SK-N-SH (cell line): ENCODE results near the gene KCTD3. TPM values are rescaled to one million over a fixed set of nuclear protein-coding genes. Genes with fewer than 3 reads are reported as not detected.

Experiments
- CTCF ChIA-PET: fragments of 300-600, 350-600 bp; formaldehyde crosslinking; extraction: SDS; loops from one replicate; lab custom pipeline; 2021; lab: Yijun Ruan, JAX
- POLR2A ChIA-PET: fragments of 350-600 bp; sonication (Branson Sonifier 250); formaldehyde crosslinking; extraction: SDS; loops from one replicate; lab custom pipeline; 2020; ENCODE audit warnings: antibody characterized with exemption, inconsistent platforms; lab: Yijun Ruan, JAX
- DNase-seq: peaks from one replicate; pipeline ENCODE4 v3.0.0; 2012
- H2AFZ ChIP-seq: fragments of 200-600 bp; sonication (generic); 2 replicates; pipeline ENCODE4 v1.8.1; 2016; ENCODE audit warnings: antibody characterized with exemption, mild to moderate bottlenecking, low read depth
- H3F3A ChIP-seq: fragments of 200-600 bp; sonication (generic); replicated peaks from 2 replicates; pipeline ENCODE3; 2016; ENCODE audit warnings: antibody characterized with exemption, mild to moderate bottlenecking; ENCODE audit not compliant: insufficient read depth
- H3K27ac ChIP-seq, 2 experiments: fragments of 200-500 bp in 1 of 2; fragments of 200-600 bp in 1 of 2; sonication (Bioruptor generic) in 1 of 2; sonication (generic), shearing (Covaris generic) in 1 of 2; 2 replicates each; pipeline versions ENCODE4 v1.5.1 to v1.6.1; 2014 to 2016; ENCODE audit warnings: low read depth in 2 of 2, inconsistent platforms in 1 of 2, low read length in 1 of 2, mild to moderate bottlenecking in 1 of 2, mixed read lengths in 1 of 2
- H3K27me3 ChIP-seq: fragments of 200-600 bp; sonication (generic), shearing (Covaris generic); 2 replicates; pipeline ENCODE4 v1.6.1; 2016; ENCODE audit warnings: mixed run types; ENCODE audit not compliant: insufficient read depth
- H3K36me3 ChIP-seq, 2 experiments: fragments of 200-500 bp in 1 of 2; fragments of 200-600 bp in 1 of 2; sonication (Bioruptor generic) in 1 of 2; sonication (generic) in 1 of 2; replicated peaks in 1 of 2; 2 replicates each; pipeline versions ENCODE3 to v1.5.1; 2014 to 2016; ENCODE audit warnings: low read length in 1 of 2, mild to moderate bottlenecking in 1 of 2; ENCODE audit not compliant: insufficient read depth in 2 of 2, control insufficient read depth in 1 of 2
- H3K4me1 ChIP-seq, 2 experiments: fragments of 200-500 bp in 1 of 2; fragments of 200-600 bp in 1 of 2; sonication (Bioruptor generic) in 1 of 2; sonication (generic), shearing (Covaris generic) in 1 of 2; 2 replicates each; pipeline versions ENCODE4 v1.5.1 to v1.6.1; 2014 to 2016; ENCODE audit warnings: low read depth in 1 of 2, low read length in 1 of 2, mixed run types in 1 of 2; ENCODE audit not compliant: insufficient read depth in 2 of 2, control insufficient read depth in 1 of 2
- H3K4me2 ChIP-seq: fragments of 200-600 bp; sonication (generic), shearing (Covaris generic); 2 replicates; pipeline ENCODE4 v1.6.1; 2017; ENCODE audit warnings: mixed run types
- H3K4me3 ChIP-seq, 2 experiments: fragments of 200-500 bp in 1 of 2; fragments of 200-600 bp in 1 of 2; sonication (Bioruptor generic) in 1 of 2; sonication (generic), shearing (Covaris generic) in 1 of 2; 2 replicates each; pipeline versions ENCODE4 v1.5.1 to v1.8.1; 2014 to 2016; ENCODE audit warnings: low read depth in 2 of 2, inconsistent platforms in 1 of 2, low read length in 1 of 2, mild to moderate bottlenecking in 1 of 2, mixed read lengths in 1 of 2, moderate library complexity in 1 of 2
- H3K79me2 ChIP-seq: fragments of 200-600 bp; sonication (generic); 2 replicates; pipeline ENCODE4 v1.8.1; 2017; ENCODE audit warnings: mild to moderate bottlenecking; ENCODE audit not compliant: insufficient read depth
- H3K9ac ChIP-seq: fragments of 200-600 bp; sonication (generic); 2 replicates; pipeline ENCODE4 v1.6.1; 2017; ENCODE audit warnings: mixed run types
- H3K9me2 ChIP-seq: fragments of 200-600 bp; sonication (generic); 2 replicates; pipeline ENCODE4 v1.6.1; 2017; ENCODE audit warnings: mixed run types
- H3K9me3 ChIP-seq: fragments of 200-600 bp; sonication (generic); 2 replicates; pipeline ENCODE4 v1.6.1; 2017; ENCODE audit warnings: mixed run types, mild to moderate bottlenecking, moderate library complexity
- H4K20me1 ChIP-seq: fragments of 200-600 bp; sonication (generic); 2 replicates; pipeline ENCODE4 v1.6.1; 2017; ENCODE audit warnings: mild to moderate bottlenecking, mixed run types; ENCODE audit not compliant: insufficient read depth
- CTCF ChIP-seq: fragments of 200-600 bp; sonication (generic); IDR thresholded peaks from 2 replicates; pipeline ENCODE4 v1.6.1; 2017; ENCODE audit warnings: antibody characterized with exemption, mild to moderate bottlenecking, moderate library complexity
- ELF1 ChIP-seq: IDR thresholded peaks from 2 replicates; pipeline ENCODE4 v1.4.0; 2012
- FOSL2 ChIP-seq: IDR thresholded peaks from 2 replicates; pipeline ENCODE4 v1.4.0; 2012; ENCODE audit warnings: low read depth, mild to moderate bottlenecking, moderate library complexity, borderline replicate concordance
- FOXJ3 ChIP-seq: sonication (generic); formaldehyde crosslinking; IDR thresholded peaks from 2 replicates; pipeline ENCODE4 v1.5.1; 2020; ENCODE audit warnings: mild to moderate bottlenecking, missing genetic modification reagents
- IRF3 ChIP-seq: fragments of 150-350 bp; IDR thresholded peaks from 2 replicates; pipeline ENCODE4 v1.6.1; 2016; ENCODE audit warnings: mild to moderate bottlenecking, low read depth, low read length
- MEF2A ChIP-seq: IDR thresholded peaks from 2 replicates; pipeline ENCODE4 v1.4.0; 2012; ENCODE audit warnings: low read depth, borderline replicate concordance
- MXI1 ChIP-seq: IDR thresholded peaks from 2 replicates; pipeline ENCODE4 v1.6.1; 2012; ENCODE audit warnings: mild to moderate bottlenecking, low read depth, low read length, improper control_type of control experiment
- POLR2AphosphoS5 ChIP-seq: IDR thresholded peaks from 2 replicates; pipeline ENCODE4 v1.6.1; 2012; ENCODE audit warnings: low read depth, low read length
- REST ChIP-seq: IDR thresholded peaks from 2 replicates; pipeline ENCODE4 v1.6.1; 2012; ENCODE audit warnings: mild to moderate bottlenecking, low read depth, low read length, moderate library complexity
- RXRA ChIP-seq: IDR thresholded peaks from 2 replicates; pipeline ENCODE4 v1.4.0; 2012; ENCODE audit warnings: low read depth, mild to moderate bottlenecking, borderline replicate concordance
- TAF1 ChIP-seq: IDR thresholded peaks from 2 replicates; pipeline ENCODE4 v1.6.1; 2012; ENCODE audit warnings: low read depth, mild to moderate bottlenecking, low read length, moderate library complexity, borderline replicate concordance
- YY1 ChIP-seq: IDR thresholded peaks from 2 replicates; pipeline ENCODE4 v1.4.0; 2012; ENCODE audit warnings: low read depth, mild to moderate bottlenecking
- ZBTB33 ChIP-seq: IDR thresholded peaks from 2 replicates; pipeline ENCODE4 v1.4.0; 2012; ENCODE audit warnings: low read depth, borderline replicate concordance
- WGBS: methylation state at CpG from one replicate; pipeline ENCODE4 v1.1.6; 2017; ENCODE audit warnings: low lambda C conversion rate; 5-methylcytosine and 5-hydroxymethylcytosine counted together
- polyA plus RNA-seq, 3 experiments: library from polyadenylated mRNA; depleted of rRNA; stranded (reverse); fragments of >200 nt; gene quantifications; 2 replicates each; pipeline ENCODE4 v1.2.3, GENCODE V29; 2012

Gene KCTD3
- polyA plus RNA-seq, 1 of the 3 experiments (the other 2 are of a cell fraction) = 34.8 TPM

GRCh38 chr1:215544566-215544965 is 22.5 kb upstream of the KCTD3 start:
- Histone ChIP-seq H3K27ac (no peak overlapping the region), H3K79me2 (no peaks in the 10 kb centered on the region), H3K27me3 (no peaks in the 10 kb centered on the region), H3K4me3 (no peak overlapping the region), H3K9me2 (no peaks in the 10 kb centered on the region; the same call in 1 of the 2 replicates), H3F3A (no peaks in the 10 kb centered on the region), H3K9me3 (0 out of 2 replicates have a peak, but pooled peaks cover 6% of the 10 kb centered on the region), H2AFZ (no peak overlapping the region), H3K36me3 (no peaks in the 10 kb centered on the region), H3K4me1 (peaks cover 0 to 10% of the 10 kb centered on the region in 2 experiments; a peak in 2 of 4 replicates), H3K9ac (no peak overlapping the region), H4K20me1 (no peaks in the 10 kb centered on the region), H3K4me2 (no peak overlapping the region)
- WGBS = 13% methylated on average over 5 of the region's 5 CpGs
- no peak for TF ChIP-seq ZBTB33
- no peak for TF ChIP-seq MEF2A
- no peak for TF ChIP-seq IRF3
- TF ChIP-seq ELF1 = no peak
- TF ChIP-seq CTCF = no peak
- no peak for TF ChIP-seq FOSL2
- no peak for TF ChIP-seq REST
- TF ChIP-seq RXRA = no peak
- no peak for TF ChIP-seq FOXJ3 (CRISPR knock-in tag)
- no peak for TF ChIP-seq MXI1
- no peak for TF ChIP-seq POLR2AphosphoS5
- no peak for TF ChIP-seq YY1
- TF ChIP-seq TAF1 = no peak
- CTCF ChIA-PET = interaction anchor here (1.2 to 2.0 kb wide), 2 partner anchors 18 to 1211 kb away, joined by 3 to 6 read pairs; no protein-coding TSS in a partner anchor
- POLR2A ChIA-PET = no interaction called here
- DNase-seq = no peak
